Upper lobe of left lung (tissue), 6 donors: ENCODE data around the gene ATF1. TPM values are rescaled to one million over a fixed set of nuclear protein-coding genes. Genes with fewer than 3 reads are reported as not detected.
A peak's percentile ranks its signal among the peaks of the same experiment; 100 is the strongest.

ENCODE experiments used
- ATAC-seq, 2 donors: fragments of 200-7000 bp; cut with Tn5 transposase; one replicate each; pipeline ENCODE4 v1.9.1; 2022; ENCODE audit warnings: mild to moderate bottlenecking in 2 of 2, moderate library complexity in 2 of 2; ENCODE audit not compliant: low FRiP score in 2 of 2
- DNase-seq, 2 donors: peaks; one replicate each; pipeline ENCODE4 v3.0.0-alpha.2; 2019 to 2020
- H3K27ac ChIP-seq, 4 donors: fragments of 200-600 bp; sonication (generic); one replicate each; pipeline ENCODE4 v1.5.1; 2016 to 2019
- H3K27me3 ChIP-seq, 4 donors: fragments of 200-600 bp; sonication (generic); one replicate each; pipeline ENCODE4 v1.5.1; 2017 to 2019
- H3K36me3 ChIP-seq, 4 donors: fragments of 200-600 bp; sonication (generic); one replicate each; pipeline ENCODE4 v1.5.1; 2016 to 2019
- H3K4me1 ChIP-seq, 4 donors: fragments of 200-600 bp; sonication (generic); one replicate each; pipeline ENCODE4 v1.5.1; 2018 to 2019
- H3K4me3 ChIP-seq, 4 donors: fragments of 200-600 bp; sonication (generic); one replicate each; pipeline ENCODE4 v1.5.1; 2017 to 2019; ENCODE audit warnings: mild to moderate bottlenecking in 2 of 4, moderate library complexity in 1 of 4
- H3K9me3 ChIP-seq, 4 donors: fragments of 200-600 bp; sonication (generic); one replicate each; pipeline ENCODE4 v1.5.1; 2018 to 2019
- CTCF ChIP-seq, 6 experiments: fragments of 450-650 bp in 4 of 6; fragments of 200-600 bp in 2 of 6; sonication (generic) in 2 of 6; IDR thresholded peaks; one replicate each; pipeline ENCODE4 v1.5.1; 2016 to 2019; ENCODE audit warnings: antibody characterized with exemption in 6 of 6
- EP300 ChIP-seq, 4 donors: sonication (generic); formaldehyde crosslinking; IDR thresholded peaks; one replicate each; pipeline ENCODE4 v1.5.1; 2017; ENCODE audit warnings: antibody characterized with exemption in 4 of 4, control low read depth in 2 of 4
- POLR2A ChIP-seq, 4 donors: fragments of 450-650 bp; IDR thresholded peaks; one replicate each; pipeline ENCODE4 v1.5.1; 2016 to 2017; ENCODE audit warnings: antibody characterized with exemption in 4 of 4, mild to moderate bottlenecking in 2 of 4
- POLR2AphosphoS5 ChIP-seq, 2 donors: sonication (generic); formaldehyde crosslinking; IDR thresholded peaks; one replicate each; pipeline ENCODE4 v1.5.1; 2017; ENCODE audit warnings: antibody characterized with exemption in 2 of 2
- WGBS, 2 donors: methylation state at CpG; one replicate each; pipeline ENCODE4 v1.1.5; 2017 to 2018; 5-methylcytosine and 5-hydroxymethylcytosine counted together
- total RNA-seq, 6 donors: library from RNA; depleted of rRNA in 4 of 6; stranded (reverse); fragments of >200 nt in 4 of 6; gene quantifications; one replicate each; pipeline versions ENCODE4 v1.1.0 to v1.2.1, GENCODE V29; 2016 to 2021
- donor health status: DM: no; HTN: no; CAD: no; lungs with moderate emphysema.
- donor health status: DM: no; HTN: yes; CAD: no; lungs with severe emphysema.

The ATF1 gene
- total RNA-seq, 6 donors from 2014 or later = 23.0 to 48.1 (median 33.9) TPM

- Histone ChIP-seq H3K4me3 (no peak overlapping the region), H3K4me1 (peaks cover 13 to 19% (median 15%) of the 10 kb centered on the region in 4 donors), H3K27me3 (no peaks in the 10 kb centered on the region), H3K27ac (peak overlapping the region; percentile 32 to 68 (median 58)), H3K9me3 (no peaks in the 10 kb centered on the region), H3K36me3 (peaks cover 0 to 9% (median 0%) of the 10 kb centered on the region in 4 donors)
- WGBS, 2 donors = 95 to 96% methylated on average over 2 of the region's 2 CpGs
- DNase-seq (no peak), ATAC-seq (no peak)
- no peak for TF ChIP-seq POLR2A (IDR thresholded peaks at IDR 0.05)
- TF ChIP-seq EP300 (IDR thresholded peaks at IDR 0.05) = no peak
- no peak for TF ChIP-seq CTCF (IDR thresholded peaks at IDR 0.05)
- no peak for TF ChIP-seq POLR2AphosphoS5 (IDR thresholded peaks at IDR 0.05)
Observed at GRCh38 chr12:50787618-50788017, 23.7 kb downstream of the ATF1 start.

GRCh38 chr12:50788561-50788960, 24.7 kb downstream of the ATF1 start:
- Histone ChIP-seq H3K9me3 (no peaks in the 10 kb centered on the region), H3K4me1 (peaks cover 13 to 19% (median 15%) of the 10 kb centered on the region in 4 donors), H3K4me3 (no peak overlapping the region), H3K36me3 (no peaks in the 10 kb centered on the region), H3K27me3 (no peaks in the 10 kb centered on the region), H3K27ac (no peak overlapping the region)
- DNase-seq = no peak
- ATAC-seq = no peak
- TF ChIP-seq POLR2A (IDR thresholded peaks at IDR 0.05) = no peak
- TF ChIP-seq EP300 (IDR thresholded peaks at IDR 0.05) = no peak
- no peak for TF ChIP-seq POLR2AphosphoS5 (IDR thresholded peaks at IDR 0.05)
- TF ChIP-seq CTCF (IDR thresholded peaks at IDR 0.05) = no peak
- WGBS, 2 donors = 80 to 86% methylated on average over 3 of the region's 3 CpGs

- Histone ChIP-seq H3K4me3 (no peak overlapping the region), H3K27ac (no peak overlapping the region), H3K36me3 (no peaks in the 10 kb centered on the region), H3K27me3 (no peaks in the 10 kb centered on the region), H3K9me3 (no peaks in the 10 kb centered on the region), H3K4me1 (peaks cover 13 to 19% (median 15%) of the 10 kb centered on the region in 4 donors)
- TF ChIP-seq POLR2A (IDR thresholded peaks at IDR 0.05) (no peak), CTCF (IDR thresholded peaks at IDR 0.05) (no peak), EP300 (IDR thresholded peaks at IDR 0.05) (no peak), POLR2AphosphoS5 (IDR thresholded peaks at IDR 0.05) (no peak)
- no peak for ATAC-seq
- no peak for DNase-seq
- WGBS, 2 donors = 94% methylated on average over 5 of the region's 5 CpGs
Observed at GRCh38 chr12:50790081-50790480, 26.2 kb downstream of the ATF1 start.

GRCh38 chr12:50799908-50800307, 36.0 kb downstream of the ATF1 start:
- no peaks in the 10 kb centered on the region for H3K27me3 ChIP-seq
- peaks cover 0 to 7% (median 2%) of the 10 kb centered on the region in 4 donors for H3K9me3 ChIP-seq
- peaks cover 17 to 59% (median 42%) of the 10 kb centered on the region in 4 donors for H3K36me3 ChIP-seq
- H3K4me3 ChIP-seq = no peak overlapping the region
- no peaks in the 10 kb centered on the region for H3K4me1 ChIP-seq
- no peak for TF ChIP-seq POLR2A (IDR thresholded peaks at IDR 0.05)
- TF ChIP-seq EP300 (IDR thresholded peaks at IDR 0.05) = no peak
- no peak overlapping the region for H3K27ac ChIP-seq
- DNase-seq (no peak), ATAC-seq (no peak)
- 98% methylated on average over 2 of the region's 2 CpGs for WGBS, 2 donors

- peaks cover 0 to 7% (median 2%) of the 10 kb centered on the region in 4 donors for H3K9me3 ChIP-seq
- no peak overlapping the region for H3K4me3 ChIP-seq
- H3K4me1 ChIP-seq = no peaks in the 10 kb centered on the region
- H3K27me3 ChIP-seq = no peaks in the 10 kb centered on the region
- TF ChIP-seq EP300 (IDR thresholded peaks at IDR 0.05) (no peak), POLR2A (IDR thresholded peaks at IDR 0.05) (no peak), POLR2AphosphoS5 (IDR thresholded peaks at IDR 0.05) (no peak), CTCF (IDR thresholded peaks at IDR 0.05) (no peak)
- no peak overlapping the region for H3K27ac ChIP-seq
- WGBS, 2 donors = 89% methylated on average over 2 of the region's 2 CpGs
- DNase-seq = no peak
- ATAC-seq = no peak
- peaks cover 4 to 33% (median 22%) of the 10 kb centered on the region in 4 donors for H3K36me3 ChIP-seq
Observed at GRCh38 chr12:50803230-50803875, 39.5 kb downstream of the ATF1 start.
